ENCODE measurements around the gene STXBP5.

STXBP5 gene

DNA sequence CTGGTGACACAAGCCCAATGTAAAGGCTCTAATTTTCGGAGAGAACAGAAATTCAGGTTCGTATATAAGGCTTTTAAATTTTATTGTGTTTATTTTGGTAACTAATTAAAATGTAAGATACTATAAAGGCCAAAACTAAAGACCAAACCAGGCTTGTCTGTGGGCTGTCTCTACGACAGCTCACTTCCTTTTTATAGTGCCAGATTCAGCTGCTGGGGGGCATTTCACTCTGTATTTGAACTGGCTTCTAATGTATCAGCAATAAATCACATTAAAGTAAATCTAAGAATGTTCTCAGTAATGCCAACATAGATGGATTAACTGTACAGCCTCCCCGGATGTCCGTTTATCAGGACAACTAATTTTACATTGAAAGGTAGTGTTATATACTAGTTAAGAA lies 31.1 kb upstream of the STXBP5 start:
- no peaks in the 10 kb centered on the region for H3K27me3 ChIP-seq (ENCODE audit: insufficient read depth, poor library complexity, severe bottlenecking)
- H3K36me3 ChIP-seq (ENCODE audit: low read depth) = no peaks in the 10 kb centered on the region
- no peak for DNase-seq (ENCODE audit: low spot score)
- no peaks in the 10 kb centered on the region for H3K9me3 ChIP-seq (ENCODE audit: severe bottlenecking)
- no peak for ATAC-seq (ENCODE audit: low read depth)
- H3K27ac ChIP-seq (ENCODE audit: poor library complexity, severe bottlenecking) = peak overlapping the region; percentile 96
- peaks cover 43% of the 10 kb centered on the region for H3K4me1 ChIP-seq (ENCODE audit: insufficient read depth, poor library complexity, severe bottlenecking)
- no peak for TF ChIP-seq CTCF (IDR thresholded peaks at IDR 0.05; ENCODE audit: poor library complexity, severe bottlenecking)
- no peak overlapping the region for H3K4me3 ChIP-seq (ENCODE audit: severe bottlenecking)

DNA sequence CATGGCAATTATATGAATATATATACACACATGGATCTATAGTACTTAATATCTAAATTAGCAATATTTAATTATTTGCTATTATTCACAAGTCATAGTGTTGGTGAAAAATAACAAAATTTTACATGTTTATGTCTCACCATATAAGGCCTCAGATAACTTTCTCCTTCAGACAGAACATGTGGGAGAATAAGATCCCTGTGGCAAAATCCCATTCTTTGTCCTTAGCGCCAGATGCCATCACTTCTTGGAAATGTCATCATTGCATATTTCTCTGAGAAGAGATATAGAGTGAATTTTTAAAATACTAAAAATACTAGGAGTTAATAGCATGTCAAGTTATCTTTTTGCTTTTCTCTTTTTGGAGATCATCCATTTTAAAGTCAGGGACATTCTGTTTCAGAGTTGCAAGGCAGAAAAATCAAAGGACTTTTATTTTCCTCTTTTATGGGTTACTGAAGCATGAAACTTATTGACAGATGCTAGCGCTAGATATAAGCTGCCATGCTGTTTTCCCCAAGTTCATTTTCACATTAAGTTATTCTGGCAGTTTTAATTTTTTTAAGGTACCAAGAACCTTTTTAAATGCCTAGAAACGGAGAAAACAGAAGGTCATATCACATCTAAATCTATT lies 30.4 kb upstream of the STXBP5 start:
- no peak for TF ChIP-seq CTCF (IDR thresholded peaks at IDR 0.05; ENCODE audit: poor library complexity, severe bottlenecking)
- ATAC-seq (ENCODE audit: low read depth) = no peak
- Histone ChIP-seq H3K36me3 (ENCODE audit: low read depth) (no peaks in the 10 kb centered on the region), H3K27me3 (ENCODE audit: insufficient read depth, poor library complexity, severe bottlenecking) (no peaks in the 10 kb centered on the region), H3K4me1 (ENCODE audit: insufficient read depth, poor library complexity, severe bottlenecking) (peaks cover 43% of the 10 kb centered on the region), H3K4me3 (ENCODE audit: severe bottlenecking) (no peak overlapping the region), H3K9me3 (ENCODE audit: severe bottlenecking) (no peaks in the 10 kb centered on the region), H3K27ac (ENCODE audit: poor library complexity, severe bottlenecking) (peak overlapping the region; percentile 96)
- DNase-seq (ENCODE audit: low spot score) = no peak

- Histone ChIP-seq H3K9me3 (ENCODE audit: severe bottlenecking) (no peaks in the 10 kb centered on the region), H3K4me3 (ENCODE audit: severe bottlenecking) (no peak overlapping the region), H3K27ac (ENCODE audit: poor library complexity, severe bottlenecking) (no peak overlapping the region), H3K4me1 (ENCODE audit: insufficient read depth, poor library complexity, severe bottlenecking) (peaks cover 22% of the 10 kb centered on the region), H3K36me3 (ENCODE audit: low read depth) (no peaks in the 10 kb centered on the region), H3K27me3 (ENCODE audit: insufficient read depth, poor library complexity, severe bottlenecking) (no peaks in the 10 kb centered on the region)
- TF ChIP-seq CTCF (IDR thresholded peaks at IDR 0.05; ENCODE audit: poor library complexity, severe bottlenecking) = no peak
- DNase-seq (ENCODE audit: low spot score) (no peak), ATAC-seq (ENCODE audit: low read depth) (no peak)
Measured at GRCh38 chr6:147176795-147177194, 27.4 kb upstream of the STXBP5 start.

DNA sequence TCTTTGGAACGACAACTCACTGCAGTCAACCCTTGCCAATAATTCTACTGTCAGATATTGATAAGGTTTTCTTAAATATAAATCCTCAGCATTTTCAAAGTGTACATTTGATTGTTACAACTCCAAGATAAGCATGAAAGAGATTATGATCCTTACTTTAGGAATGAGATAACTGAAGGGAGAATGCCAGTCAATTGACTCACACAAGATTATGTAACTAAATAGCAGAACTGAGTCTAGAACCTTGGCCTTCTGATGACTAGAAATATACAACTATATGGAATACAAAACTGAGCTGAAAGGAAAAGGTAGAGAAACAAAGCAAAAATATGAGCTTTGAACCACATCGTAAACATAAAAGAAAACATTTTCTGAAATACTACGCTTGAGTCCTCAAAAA lies 26.9 kb upstream of the STXBP5 start:
- Histone ChIP-seq H3K4me3 (ENCODE audit: severe bottlenecking) (no peak overlapping the region), H3K27ac (ENCODE audit: poor library complexity, severe bottlenecking) (no peak overlapping the region), H3K4me1 (ENCODE audit: insufficient read depth, poor library complexity, severe bottlenecking) (peaks cover 22% of the 10 kb centered on the region), H3K27me3 (ENCODE audit: insufficient read depth, poor library complexity, severe bottlenecking) (no peaks in the 10 kb centered on the region), H3K9me3 (ENCODE audit: severe bottlenecking) (no peaks in the 10 kb centered on the region), H3K36me3 (ENCODE audit: low read depth) (no peaks in the 10 kb centered on the region)
- TF ChIP-seq CTCF (IDR thresholded peaks at IDR 0.05; ENCODE audit: poor library complexity, severe bottlenecking) = no peak
- ATAC-seq (ENCODE audit: low read depth) = peak; percentile 31; the same call in 2 of the 3 replicates
- no peak for DNase-seq (ENCODE audit: low spot score)

- Histone ChIP-seq H3K9me3 (ENCODE audit: severe bottlenecking) (no peaks in the 10 kb centered on the region), H3K4me1 (ENCODE audit: insufficient read depth, poor library complexity, severe bottlenecking) (peaks cover 14% of the 10 kb centered on the region), H3K4me3 (ENCODE audit: severe bottlenecking) (no peak overlapping the region), H3K27me3 (ENCODE audit: insufficient read depth, poor library complexity, severe bottlenecking) (no peaks in the 10 kb centered on the region), H3K27ac (ENCODE audit: poor library complexity, severe bottlenecking) (no peak overlapping the region), H3K36me3 (ENCODE audit: low read depth) (no peaks in the 10 kb centered on the region)
- DNase-seq (ENCODE audit: low spot score) (no peak), ATAC-seq (ENCODE audit: low read depth) (no peak)
- TF ChIP-seq CTCF (IDR thresholded peaks at IDR 0.05; ENCODE audit: poor library complexity, severe bottlenecking) = no peak
Measured at GRCh38 chr6:147178355-147178754, 25.9 kb upstream of the STXBP5 start.

Data from RWPE2 (cell line).